Spleen (tissue), 11 donors: ENCODE data around the gene MYH7. TPM values are rescaled to one million over a fixed set of nuclear protein-coding genes. Genes with fewer than 3 reads are reported as not detected.

Experiments
- DNase-seq: peaks from one replicate; pipeline ENCODE4 v3.0.0-alpha.2; 2020
- H3K27ac ChIP-seq, 8 donors: fragments of 200-600 bp; sonication (generic) in 7 of 8; 1 replicate in 4 of 8; 2 replicates in 4 of 8; pipeline versions ENCODE4 v1.5.0 to v1.8.0; 2016 to 2021; ENCODE audit warnings: inconsistent platforms in 4 of 8, mild to moderate bottlenecking in 4 of 8, moderate library complexity in 1 of 8
- H3K27me3 ChIP-seq, 7 donors: fragments of 200-600 bp; sonication (generic) in 6 of 7; replicated peaks in 1 of 7; 1 replicate in 4 of 7; 2 replicates in 3 of 7; pipeline versions ENCODE4 v1.5.0 to v1.8.0; 2016 to 2021; ENCODE audit warnings: inconsistent platforms in 3 of 7, mild to moderate bottlenecking in 1 of 7
- H3K36me3 ChIP-seq, 6 donors: fragments of 200-600 bp; sonication (generic) in 5 of 6; 1 replicate in 4 of 6; 2 replicates in 2 of 6; pipeline versions ENCODE4 v1.5.0 to v1.8.0; 2016 to 2021; ENCODE audit warnings: inconsistent platforms in 2 of 6
- H3K4me1 ChIP-seq, 6 donors: fragments of 200-600 bp; sonication (generic) in 5 of 6; 1 replicate in 3 of 6; 2 replicates in 3 of 6; pipeline versions ENCODE4 v1.5.0 to v1.8.0; 2016 to 2021; ENCODE audit warnings: inconsistent platforms in 3 of 6
- H3K4me3 ChIP-seq, 8 donors: fragments of 200-600 bp; sonication (generic) in 7 of 8; 1 replicate in 4 of 8; 2 replicates in 4 of 8; pipeline versions ENCODE4 v1.5.0 to v1.8.0; 2016 to 2021; ENCODE audit warnings: inconsistent platforms in 4 of 8, mild to moderate bottlenecking in 4 of 8, moderate library complexity in 2 of 8
- H3K9me3 ChIP-seq, 8 donors: fragments of 200-600 bp; sonication (generic) in 7 of 8; 1 replicate in 4 of 8; 2 replicates in 4 of 8; pipeline versions ENCODE4 v1.5.0 to v1.8.0; 2016 to 2021; ENCODE audit warnings: inconsistent platforms in 4 of 8
- POLR2A ChIP-seq, 3 donors: fragments of 450-650 bp; IDR thresholded peaks; one replicate each; pipeline ENCODE4 v1.5.1; 2017; ENCODE audit warnings: antibody characterized with exemption in 3 of 3, mild to moderate bottlenecking in 1 of 3
- POLR2AphosphoS5 ChIP-seq, 3 donors: sonication (generic); formaldehyde crosslinking; IDR thresholded peaks; one replicate each; pipeline ENCODE4 v1.5.1; 2017; ENCODE audit warnings: antibody characterized with exemption in 3 of 3
- WGBS, 5 donors: extraction: QIAGEN DNeasy Blood & Tissue Kit in 3 of 5; methylation state at CpG; one replicate each; pipeline versions ENCODE4 v1.1.5 to v1.1.7; 2013 to 2018; 5-methylcytosine and 5-hydroxymethylcytosine counted together
- intact Hi-C: fragments of 100-400 bp; cut with DNase I; formaldehyde crosslinking; loops from one replicate; pipeline ENCODE4 v1.15.0; 2023; ENCODE audit warnings: low total_unique reads
- polyA plus RNA-seq, 3 donors: library from polyadenylated mRNA; stranded (reverse); fragments of 200-250 nt; gene quantifications; one replicate each; pipeline ENCODE4 v1.2.1, GENCODE V29; 2013
- total RNA-seq, 7 donors: library from RNA; depleted of rRNA in 3 of 7; stranded (reverse); fragments of >200 nt in 3 of 7; fragmentation: NEBNext Ultra II Directional in 4 of 7; extraction: Animal tissue kit (Norgen Biotek cat#: 25700) in 4 of 7; gene quantifications; one replicate each; pipeline versions ENCODE4 v1.1.0 to v1.2.1, GENCODE V29; 2016 to 2021
- TF ChIP-seq, protein P1 (sequence below), 11 experiments: fragments of 200-600 bp in 7 of 11; fragments of 450-650 bp in 4 of 11; sonication (generic) in 4 of 11; IDR thresholded peaks in 8 of 11; conservative IDR thresholded peaks in 3 of 11; 1 replicate in 7 of 11; 2 replicates in 4 of 11; pipeline versions ENCODE4 v1.4.0 to v1.8.0; 2016 to 2021; ENCODE audit warnings: antibody characterized with exemption in 11 of 11, inconsistent platforms in 4 of 11, mild to moderate bottlenecking in 1 of 11
- donor health status: healthy with polysubstance abuse.
- donor health status: DM: no; HTN: no; CAD: no; lungs with moderate emphysema.
- donor health status: DM: no; HTN: no; CAD: no.
- donor health status: Bipolar disorder and iron deficiency.
- donor health status: healthy.
- donor health status: DM: no; HTN: no; CAD: no.
- donor health status: DM: yes; HTN: yes; CAD: no.

MYH7 gene
- total and polyA plus RNA-seq, 10 donors: 0.06 to 0.65 (median 0.11) TPM; not detected in 6

DNA sequence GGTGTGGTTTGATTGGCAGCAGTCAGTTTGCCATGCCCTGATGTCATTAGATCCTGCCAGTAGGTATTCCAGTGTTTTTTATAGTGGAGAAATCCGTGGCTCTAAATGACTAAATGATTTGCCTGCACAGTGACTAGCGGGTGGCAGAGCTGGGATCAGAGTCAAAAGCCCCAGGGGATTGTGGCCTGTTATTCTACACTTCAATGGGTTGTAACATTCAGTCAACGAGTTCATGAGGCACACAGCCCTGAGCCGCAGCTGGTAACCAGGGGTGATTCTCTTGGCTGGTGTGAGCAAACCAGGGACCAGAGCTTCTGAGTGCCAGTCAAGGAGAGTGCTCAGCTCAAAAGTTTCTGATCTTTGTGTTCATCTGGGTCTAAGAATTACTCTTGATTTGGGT is 29.2 kb downstream of the MYH7 start:
- H3K27ac ChIP-seq: no peak overlapping the region

DNA sequence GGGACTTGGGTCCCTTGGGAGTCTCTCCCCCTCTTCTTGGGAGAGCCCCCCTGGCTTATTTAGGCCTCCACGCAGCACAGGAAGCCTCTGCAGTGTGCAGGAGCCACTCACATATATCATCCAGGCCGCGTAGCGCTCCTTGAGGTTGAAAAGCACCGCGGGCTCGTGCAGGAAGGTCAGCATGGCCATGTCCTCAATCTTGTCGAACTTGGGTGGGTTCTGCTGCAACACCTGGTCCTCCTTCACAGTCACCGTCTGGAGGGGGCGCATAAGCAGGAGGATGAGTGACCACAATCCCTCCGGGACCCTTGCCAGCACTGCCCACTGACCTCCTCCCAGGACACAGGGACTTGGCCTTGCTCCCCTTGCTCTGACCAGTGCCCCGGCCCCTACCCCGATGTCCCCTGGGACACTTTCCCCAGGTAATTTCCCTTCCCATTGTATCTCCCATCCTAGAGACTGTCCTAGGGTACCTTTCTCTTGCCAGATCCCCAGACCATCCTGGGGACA is 29.9 kb downstream of the MYH7 start:
- no peak for TF ChIP-seq POLR2A (IDR thresholded peaks at IDR 0.05)
- TF ChIP-seq, protein P1, sequence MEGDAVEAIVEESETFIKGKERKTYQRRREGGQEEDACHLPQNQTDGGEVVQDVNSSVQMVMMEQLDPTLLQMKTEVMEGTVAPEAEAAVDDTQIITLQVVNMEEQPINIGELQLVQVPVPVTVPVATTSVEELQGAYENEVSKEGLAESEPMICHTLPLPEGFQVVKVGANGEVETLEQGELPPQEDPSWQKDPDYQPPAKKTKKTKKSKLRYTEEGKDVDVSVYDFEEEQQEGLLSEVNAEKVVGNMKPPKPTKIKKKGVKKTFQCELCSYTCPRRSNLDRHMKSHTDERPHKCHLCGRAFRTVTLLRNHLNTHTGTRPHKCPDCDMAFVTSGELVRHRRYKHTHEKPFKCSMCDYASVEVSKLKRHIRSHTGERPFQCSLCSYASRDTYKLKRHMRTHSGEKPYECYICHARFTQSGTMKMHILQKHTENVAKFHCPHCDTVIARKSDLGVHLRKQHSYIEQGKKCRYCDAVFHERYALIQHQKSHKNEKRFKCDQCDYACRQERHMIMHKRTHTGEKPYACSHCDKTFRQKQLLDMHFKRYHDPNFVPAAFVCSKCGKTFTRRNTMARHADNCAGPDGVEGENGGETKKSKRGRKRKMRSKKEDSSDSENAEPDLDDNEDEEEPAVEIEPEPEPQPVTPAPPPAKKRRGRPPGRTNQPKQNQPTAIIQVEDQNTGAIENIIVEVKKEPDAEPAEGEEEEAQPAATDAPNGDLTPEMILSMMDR (IDR thresholded peaks at IDR 0.05 in 8 of 11, conservative IDR thresholded peaks at IDR 0.05 in 3 of 11): no peak
- TF ChIP-seq POLR2AphosphoS5 (IDR thresholded peaks at IDR 0.05): no peak
- Histone ChIP-seq H3K27ac (no peak overlapping the region), H3K4me3 (no peak overlapping the region), H3K36me3 (no peaks in the 10 kb centered on the region), H3K27me3 (peaks cover 0 to 76% (median 0%) of the 10 kb centered on the region in 7 donors), H3K9me3 (no peaks in the 10 kb centered on the region), H3K4me1 (no peaks in the 10 kb centered on the region)
- intact Hi-C loops: no loop called here
- 70 to 81% (median 80%) methylated on average over 10 to 13 of the region's 13 CpGs for WGBS, 5 donors
- no peak for DNase-seq

More for the DNA sequence above, 29.2 kb downstream of the MYH7 start:
- Histone ChIP-seq H3K4me3 (no peak overlapping the region), H3K36me3 (no peaks in the 10 kb centered on the region), H3K27me3 (peaks cover 0 to 80% (median 0%) of the 10 kb centered on the region in 7 donors), H3K4me1 (no peaks in the 10 kb centered on the region), H3K9me3 (no peaks in the 10 kb centered on the region)
- intact Hi-C loops: no loop called here
- 46 to 67% (median 60%) methylated on average over 3 to 4 of the region's 4 CpGs for WGBS, 5 donors
- DNase-seq: no peak
- TF ChIP-seq, protein P1 (IDR thresholded peaks at IDR 0.05 in 8 of 11, conservative IDR thresholded peaks at IDR 0.05 in 3 of 11): no peak
- no peak for TF ChIP-seq POLR2AphosphoS5 (IDR thresholded peaks at IDR 0.05)
- no peak for TF ChIP-seq POLR2A (IDR thresholded peaks at IDR 0.05)

DNA sequence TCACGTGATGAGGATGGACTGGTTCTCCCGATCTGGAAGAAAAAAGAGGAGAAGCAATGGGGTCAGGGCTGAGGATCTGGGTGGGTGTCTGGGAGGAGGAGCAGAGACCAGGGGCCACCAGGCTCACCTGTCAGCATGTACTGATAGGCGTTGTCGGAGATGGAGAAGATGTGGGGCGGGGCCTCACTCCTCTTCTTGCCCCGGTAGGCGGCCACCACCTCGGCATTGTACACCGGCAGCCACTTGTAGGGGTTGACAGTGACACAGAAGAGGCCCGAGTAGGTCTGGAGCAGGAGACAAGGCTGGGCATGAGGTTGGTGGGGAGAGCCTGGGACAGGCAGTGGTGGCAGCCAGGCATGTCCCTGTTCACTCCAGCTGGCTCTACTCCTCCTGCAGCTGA is 30.4 kb downstream of the MYH7 start:
- TF ChIP-seq POLR2A (IDR thresholded peaks at IDR 0.05): no peak
- TF ChIP-seq, protein P1 (IDR thresholded peaks at IDR 0.05 in 8 of 11, conservative IDR thresholded peaks at IDR 0.05 in 3 of 11): no peak
- WGBS, 5 donors: 73 to 86% (median 83%) methylated on average over 9 to 10 of the region's 10 CpGs
- Histone ChIP-seq H3K9me3 (no peaks in the 10 kb centered on the region), H3K27me3 (peaks cover 0 to 71% (median 0%) of the 10 kb centered on the region in 7 donors), H3K4me1 (no peaks in the 10 kb centered on the region), H3K27ac (no peak overlapping the region), H3K36me3 (no peaks in the 10 kb centered on the region), H3K4me3 (no peak overlapping the region)
- DNase-seq: no peak
- intact Hi-C loops: no loop called here

DNA sequence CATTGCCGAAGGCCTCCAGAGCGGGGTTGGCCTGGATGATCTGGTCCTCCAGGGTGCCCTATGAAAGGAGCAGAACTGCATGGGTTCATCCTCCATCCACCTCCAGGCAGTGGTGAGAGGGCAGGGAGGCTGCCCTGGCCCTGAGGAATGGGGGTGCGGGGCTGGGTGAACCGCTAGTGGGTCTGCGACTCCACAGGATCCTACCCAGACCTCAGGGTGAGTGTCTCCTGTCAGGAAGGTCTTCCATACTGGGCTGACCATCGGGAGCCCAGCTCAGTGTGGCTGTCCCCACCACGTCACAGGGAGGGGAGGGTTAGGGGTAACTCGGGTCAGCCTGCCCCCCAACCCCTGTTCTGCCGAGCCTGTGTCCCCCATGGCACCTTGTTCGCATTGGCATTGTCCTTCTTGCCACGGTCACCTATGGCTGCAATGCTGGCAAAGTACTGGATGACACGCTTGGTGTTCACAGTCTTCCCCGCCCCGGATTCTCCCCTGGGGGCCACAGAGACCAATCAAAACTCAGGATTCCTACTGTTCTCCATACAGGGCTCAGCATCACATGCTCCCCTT is 31.0 kb downstream of the MYH7 start:
- Histone ChIP-seq H3K36me3 (no peaks in the 10 kb centered on the region), H3K9me3 (no peaks in the 10 kb centered on the region), H3K4me1 (no peaks in the 10 kb centered on the region), H3K27ac (no peak overlapping the region), H3K4me3 (no peak overlapping the region), H3K27me3 (peaks cover 0 to 65% (median 0%) of the 10 kb centered on the region in 7 donors)
- intact Hi-C loops: no loop called here
- TF ChIP-seq POLR2AphosphoS5 (IDR thresholded peaks at IDR 0.05) (no peak), POLR2A (IDR thresholded peaks at IDR 0.05) (no peak)
- TF ChIP-seq, protein P1 (IDR thresholded peaks at IDR 0.05 in 8 of 11, conservative IDR thresholded peaks at IDR 0.05 in 3 of 11): no peak
- DNase-seq: no peak
- 81 to 94% (median 88%) methylated on average over 12 to 14 of the region's 14 CpGs for WGBS, 5 donors
